GM23248 (cell line): ENCODE data around the gene WDR76.

Source experiments
- EZH2 ChIP-seq: fragments of 200-600 bp; sonication (generic); IDR thresholded peaks from 2 replicates; pipeline ENCODE4 v1.6.1; 2018; ENCODE audit warnings: antibody characterized with exemption, mild to moderate bottlenecking; ENCODE audit not compliant: insufficient read depth, poor library complexity, severe bottlenecking
- EZH2phosphoT487 ChIP-seq: fragments of 200-600 bp; sonication (generic); IDR thresholded peaks from 2 replicates; pipeline ENCODE4 v1.6.1; 2018; ENCODE audit warnings: antibody characterized with exemption, moderate library complexity, mild to moderate bottlenecking, low read depth; ENCODE audit not compliant: insufficient read depth

GRCh38 chr15:43794269-43795037, 32.3 kb upstream of the WDR76 start:
- TF ChIP-seq EZH2 (no peak), EZH2phosphoT487 (no peak)
